GM18498 (cell line): ENCODE data around the gene GPR18.
A peak's percentile ranks its signal among the peaks of the same experiment; 100 is the strongest.

ENCODE experiments used
- ATAC-seq: cut with Tn5 transposase; IDR thresholded peaks from one replicate; pipeline ENCODE4 v1.9.1; 2021; ENCODE audit warnings: mild to moderate bottlenecking, moderate library complexity; ENCODE audit not compliant: unreplicated experiment

GPR18 gene

DNA sequence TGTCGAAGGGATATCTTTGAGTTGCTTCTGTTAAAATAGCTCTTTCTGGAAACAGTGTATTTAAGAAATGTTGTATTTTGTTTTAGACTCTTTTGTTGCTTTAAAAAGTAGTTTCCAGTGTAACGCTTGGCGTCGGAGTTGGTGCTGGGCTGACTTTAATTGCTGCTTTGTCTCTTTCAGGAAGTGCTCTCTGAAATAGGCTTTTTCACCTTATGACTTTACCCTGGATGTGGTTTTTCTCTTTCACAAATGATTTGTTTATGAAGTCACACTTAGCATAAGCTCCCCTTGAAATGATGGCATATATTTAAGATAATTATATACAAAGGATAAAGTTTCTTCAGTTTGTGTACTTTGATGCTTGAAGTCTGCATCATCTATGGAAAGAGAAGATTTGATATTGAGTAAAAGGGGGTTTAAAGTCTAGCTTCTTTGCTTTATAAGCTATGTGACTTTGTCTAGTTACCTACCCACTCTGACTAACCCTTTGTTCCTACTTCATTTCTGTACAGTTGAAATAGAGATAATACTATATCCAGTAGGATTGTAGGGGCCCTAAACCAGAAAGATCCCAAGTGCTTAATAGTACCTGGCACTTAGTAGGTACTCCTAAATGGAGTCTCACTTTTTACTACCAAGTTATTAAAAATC lies at the start of gene GPR18:
GPR18 (minus strand) TSS at position 170 of the 651 bp plus-strand sequence. CDS start 2,507 bp downstream, outside the sequence.
- ATAC-seq, result peak; percentile 85

DNA sequence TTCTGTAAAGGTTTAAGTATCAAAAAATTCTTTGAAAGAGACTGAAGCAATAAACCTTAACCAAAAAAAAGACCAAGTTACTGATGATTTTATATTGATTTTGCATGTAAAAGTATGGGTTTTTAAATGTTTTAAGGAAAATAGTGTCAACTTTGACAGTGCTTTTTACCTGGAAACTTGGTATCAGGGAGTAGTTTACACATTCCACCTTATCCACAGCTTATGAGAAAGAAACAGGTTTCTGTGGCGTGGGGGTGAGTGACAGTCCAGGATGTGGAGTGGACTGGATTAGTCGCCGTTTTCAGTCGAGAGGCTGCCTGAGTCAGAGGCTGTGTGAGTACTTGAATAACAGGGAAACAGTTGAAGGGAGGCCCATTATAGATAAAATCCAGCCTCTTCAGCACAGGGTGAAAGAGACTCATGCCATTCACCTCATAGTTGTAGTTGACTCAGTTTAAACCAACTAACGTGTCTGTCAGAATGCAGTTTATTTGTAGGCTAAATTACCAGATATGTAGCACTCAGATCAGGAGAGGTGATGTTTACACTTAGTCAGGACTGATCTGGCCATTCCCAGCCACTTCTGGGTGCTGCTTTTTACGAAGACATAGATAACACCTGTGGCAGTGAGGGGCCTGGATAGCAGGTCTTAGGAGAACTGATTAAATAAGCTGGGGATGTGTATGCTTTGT lies 49.6 kb upstream of the GPR18 start:
- ATAC-seq, result peak; percentile 51

- peak; percentile 71 for ATAC-seq
Observed at GRCh38 chr13:99307247-99307646, 49.1 kb upstream of the GPR18 start, which contains the start of gene GPR183. Gene GPR183 (minus strand): TSS chr13:99307399. CDS start chr13:99296145, 11,254 bp downstream.

DNA sequence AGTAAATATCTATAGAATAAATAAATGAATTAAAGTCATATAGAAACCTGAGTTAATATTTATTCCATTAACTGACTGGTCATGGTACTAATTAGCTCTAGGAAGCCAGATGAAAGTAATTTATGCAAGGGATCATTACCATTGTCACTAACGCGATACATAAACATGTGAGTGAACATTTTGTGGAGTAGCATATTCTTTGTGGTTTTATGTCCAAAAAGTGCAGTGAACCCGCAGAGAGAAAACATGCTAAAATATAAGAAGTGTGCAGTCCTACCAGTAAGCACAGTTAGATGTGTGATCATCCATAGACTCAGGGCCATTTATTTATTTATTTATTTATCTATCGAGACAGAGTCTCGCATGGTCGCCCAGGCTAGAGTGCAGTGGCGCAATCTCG lies 47.4 kb upstream of the GPR18 start:
- ATAC-seq, result no peak

- ATAC-seq, result no peak
Observed at GRCh38 chr13:99305158-99305557, 47.0 kb upstream of the GPR18 start.

DNA sequence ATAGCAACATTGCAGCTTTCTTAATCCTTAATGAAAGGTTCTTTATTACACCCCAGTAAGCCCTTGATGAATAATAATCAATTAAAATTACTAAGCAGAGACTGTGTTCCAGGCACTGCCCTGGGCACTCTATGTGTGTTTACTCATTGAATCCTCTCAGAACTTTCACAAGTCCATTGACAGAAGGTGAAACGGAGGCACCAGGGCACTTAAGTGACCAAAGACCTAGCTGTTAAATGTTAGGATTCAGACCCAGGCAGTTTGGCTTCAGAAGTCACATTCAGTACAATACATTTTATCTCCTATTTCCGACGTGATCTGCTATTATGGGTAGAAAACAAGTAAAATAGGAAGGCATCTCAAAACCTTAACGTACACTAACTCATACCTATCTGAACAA lies 46.4 kb upstream of the GPR18 start:
- no peak for ATAC-seq

GRCh38 chr13:99303863-99304521 lies 45.8 kb upstream of the GPR18 start:
- ATAC-seq, result no peak

DNA sequence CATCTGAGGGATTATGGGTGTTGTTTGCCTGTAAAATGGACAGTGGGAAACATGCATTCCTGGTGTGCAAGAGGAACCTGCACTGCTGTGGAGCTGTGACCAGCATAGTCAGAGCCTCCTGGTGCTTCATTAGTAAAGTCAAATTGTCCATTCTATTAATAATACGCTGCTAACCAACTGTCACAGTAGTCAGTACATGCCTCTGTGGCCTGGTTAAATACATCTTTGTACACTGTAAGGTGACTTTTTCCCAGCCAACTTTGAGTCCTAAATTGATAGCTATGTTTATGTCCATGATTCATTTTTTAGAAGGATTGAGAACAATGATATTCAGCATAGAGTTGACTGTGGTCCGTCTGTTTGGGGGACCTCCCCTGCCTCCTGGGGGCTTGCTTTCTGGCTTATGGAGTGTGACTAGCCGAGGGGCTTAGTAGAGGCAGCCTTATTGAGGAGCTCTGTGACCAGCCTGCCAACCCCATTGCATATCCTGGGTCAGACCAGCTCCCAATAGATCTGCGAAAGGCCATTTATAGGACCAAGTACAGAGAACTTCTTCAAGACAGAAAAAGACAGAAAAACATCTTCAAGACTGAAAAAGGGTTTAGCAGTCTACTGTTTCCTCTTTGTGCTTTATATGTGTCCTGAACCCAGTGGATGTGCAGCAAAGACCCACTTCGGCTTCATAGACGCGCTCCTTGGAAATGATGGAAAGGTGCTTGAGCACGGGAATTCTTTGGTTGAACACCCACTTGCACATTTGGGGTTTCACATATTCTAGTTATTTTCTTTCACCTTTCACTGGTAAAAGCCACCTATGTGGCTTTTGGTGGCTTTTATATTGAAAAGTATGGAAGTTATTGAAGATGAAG lies 44.7 kb upstream of the GPR18 start:
- no peak for ATAC-seq

- no peak for ATAC-seq
Observed at GRCh38 chr13:99301913-99302636, 43.9 kb upstream of the GPR18 start.

DNA sequence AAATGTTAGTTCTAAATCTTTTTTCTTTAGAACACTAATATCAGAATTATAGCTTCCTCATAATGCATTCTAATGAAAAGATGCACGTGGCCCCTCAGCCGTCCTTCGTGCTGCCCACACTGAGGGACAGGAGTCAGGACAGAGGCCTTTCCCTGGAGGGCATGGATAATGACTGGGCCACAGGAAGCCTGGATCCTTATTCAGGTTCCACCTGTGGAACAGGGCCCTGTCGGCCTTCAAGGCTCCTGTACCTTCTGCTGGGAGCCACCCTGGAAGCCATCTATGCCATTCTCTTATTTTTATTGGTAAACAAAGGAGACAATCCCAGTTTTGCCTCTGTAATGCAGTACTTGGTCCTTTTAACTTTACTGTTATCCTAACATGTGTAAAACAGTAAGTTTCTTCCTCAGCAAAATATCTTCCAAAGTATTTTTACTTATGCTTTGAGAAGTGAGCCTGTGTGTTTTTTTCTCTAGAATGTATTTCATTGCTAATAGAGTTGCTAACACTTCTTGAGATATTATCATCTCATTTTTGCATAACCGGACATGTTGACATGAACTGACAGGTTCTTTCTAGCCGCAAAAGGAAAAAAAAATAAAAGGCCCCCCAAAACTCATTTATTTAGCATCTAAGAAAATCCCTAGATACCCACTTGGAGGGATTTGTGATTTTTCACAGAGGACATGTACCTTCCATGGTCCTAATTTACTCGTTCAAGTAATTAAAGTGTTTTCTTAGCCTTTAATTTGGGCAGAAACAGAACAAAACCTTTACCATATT lies 43.1 kb upstream of the GPR18 start:
- no peak for ATAC-seq

DNA sequence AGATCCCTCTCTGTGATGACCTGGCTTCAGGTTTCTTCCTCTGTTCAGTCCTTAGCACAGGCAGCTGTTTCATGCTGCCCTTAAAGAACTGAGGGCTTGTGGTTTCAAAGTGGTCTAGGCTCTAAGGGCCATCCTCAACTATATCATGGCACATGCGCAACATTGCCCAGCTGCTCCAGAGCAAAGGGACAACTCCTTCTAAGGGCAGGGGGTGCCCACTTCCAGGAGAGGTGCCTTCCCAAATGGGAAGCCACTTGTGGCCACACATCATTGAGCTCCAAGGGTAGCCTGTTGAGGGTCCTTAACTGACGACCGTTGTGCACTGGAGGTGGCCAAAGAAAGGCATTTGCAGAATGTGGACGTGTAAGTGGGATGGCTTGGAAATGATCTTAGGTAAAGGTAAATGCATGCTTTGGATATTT lies 41.8 kb upstream of the GPR18 start:
- ATAC-seq, result no peak

DNA sequence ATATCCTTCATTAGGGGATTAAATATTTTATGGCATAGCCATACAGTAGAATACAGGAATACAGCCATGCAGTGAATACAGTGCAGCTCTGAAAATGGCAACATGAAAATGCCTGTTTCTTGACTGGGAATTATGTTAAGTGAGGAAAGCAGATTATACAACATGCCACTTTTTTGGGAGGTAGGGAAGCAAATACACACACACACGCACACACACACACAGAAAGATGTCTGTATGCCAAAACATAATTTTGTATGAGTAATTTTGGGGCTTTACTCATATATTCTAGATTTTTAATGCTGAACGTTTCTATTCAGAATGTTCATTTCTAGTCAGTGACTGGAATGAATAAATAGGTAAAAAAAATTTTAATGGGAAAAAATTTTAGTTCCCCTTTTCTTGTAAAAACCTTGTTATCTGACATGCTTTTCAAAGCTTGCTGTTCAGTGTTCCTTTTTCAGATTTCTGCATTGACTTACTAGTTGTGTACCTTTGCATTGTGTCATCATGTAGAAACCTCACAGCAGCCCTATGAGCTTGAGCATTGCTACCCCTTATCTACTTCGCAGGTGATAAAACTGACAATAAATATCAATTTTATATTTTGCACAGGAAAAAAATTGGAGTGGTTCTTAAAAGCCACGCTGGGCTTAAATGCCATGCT lies 41.2 kb upstream of the GPR18 start:
- ATAC-seq, result no peak

DNA sequence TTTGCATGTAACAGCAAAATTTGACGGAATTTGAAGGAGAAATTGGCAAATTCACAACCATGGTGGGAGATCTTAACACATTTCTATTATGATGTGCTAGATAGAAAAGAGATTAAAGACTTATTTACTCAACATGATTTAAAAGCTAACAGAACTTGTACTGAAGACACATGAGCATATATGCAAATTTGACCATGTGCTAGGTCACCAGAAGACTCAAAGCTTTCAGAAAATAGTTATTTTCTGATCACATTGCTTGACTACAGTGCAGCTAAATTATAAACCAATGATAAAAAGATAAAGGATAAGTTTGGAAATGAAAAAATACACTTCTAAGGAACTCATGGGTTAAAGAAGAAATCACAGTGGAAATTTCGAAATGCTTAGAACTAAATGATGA lies 39.9 kb upstream of the GPR18 start:
- ATAC-seq, result no peak

- ATAC-seq, result no peak
Observed at GRCh38 chr13:99297331-99297730, 39.2 kb upstream of the GPR18 start.

DNA sequence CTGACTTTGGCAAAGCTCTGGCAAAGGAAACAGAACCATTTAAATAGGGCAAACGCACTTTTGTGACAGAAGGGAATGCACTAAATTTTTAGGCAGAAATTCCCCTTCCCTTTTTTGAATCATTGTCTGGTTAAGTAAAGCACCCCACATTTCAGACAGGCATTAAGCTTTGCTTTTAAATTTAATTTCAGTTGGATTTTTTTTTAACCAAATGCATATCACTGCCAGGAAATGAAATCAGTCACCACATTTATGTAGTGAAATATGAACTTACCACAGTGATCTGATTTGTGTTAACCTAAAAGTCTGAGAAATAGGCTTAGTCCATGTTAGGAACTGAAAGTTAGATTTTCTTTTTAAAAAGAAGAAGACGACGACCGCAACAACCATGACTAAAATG lies 38.2 kb upstream of the GPR18 start:
- ATAC-seq, result peak; percentile 51

- ATAC-seq, result no peak
Observed at GRCh38 chr13:99295488-99296252, 37.5 kb upstream of the GPR18 start.

DNA sequence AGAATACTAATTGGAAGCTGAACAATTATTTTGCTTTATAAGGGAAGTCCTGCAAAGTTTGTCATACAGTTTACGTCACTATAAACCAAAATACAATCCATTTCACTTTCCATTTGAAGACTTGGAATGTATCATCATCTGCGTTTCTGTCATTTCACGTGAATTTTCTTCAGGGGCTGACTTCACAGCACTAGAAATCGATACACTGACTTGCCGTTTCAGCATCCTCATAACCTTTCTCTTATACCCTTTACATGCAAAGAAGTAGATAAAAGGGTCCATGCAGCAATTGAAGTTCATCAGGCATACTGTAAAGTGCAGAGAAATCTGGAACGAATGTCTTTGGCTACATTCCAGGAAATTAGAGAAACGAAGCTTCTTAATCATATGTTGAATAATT lies 36.8 kb upstream of the GPR18 start:
- ATAC-seq, result no peak

DNA sequence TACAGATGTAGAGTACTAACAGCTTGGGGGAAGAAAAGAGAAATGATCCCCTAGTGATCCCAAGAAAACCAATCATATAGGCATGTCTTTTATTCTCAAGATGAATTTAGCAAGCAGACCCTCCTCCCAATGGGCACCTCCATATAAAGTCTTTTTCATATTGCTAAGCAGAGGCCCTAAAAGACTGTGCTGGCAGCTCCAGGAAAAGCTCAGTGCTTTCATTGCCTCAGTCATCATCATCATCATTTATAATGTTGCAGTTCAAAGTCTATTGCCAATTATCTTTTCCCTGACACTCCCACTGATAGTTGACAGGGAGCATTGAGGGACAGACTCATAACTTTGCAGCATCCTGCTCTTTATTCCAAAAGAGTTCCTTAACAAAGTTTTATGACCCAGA lies 36.0 kb upstream of the GPR18 start:
- no peak for ATAC-seq
